HepG2 (cell line): ENCODE results near the gene VRK3. TPM values are rescaled to one million over a fixed set of nuclear protein-coding genes. Genes with fewer than 3 reads are reported as not detected.

ENCODE experiments used
- CSRNP2 ChIP-seq: sonication (generic); formaldehyde crosslinking; conservative IDR thresholded peaks from 2 replicates; pipeline ENCODE4 v1.8.0; 2022; ENCODE audit warnings: low read depth, missing genetic modification reagents
- GTF3A ChIP-seq: sonication (generic); formaldehyde crosslinking; conservative IDR thresholded peaks from 2 replicates; pipeline ENCODE4 v1.4.0; 2020; ENCODE audit warnings: mild to moderate bottlenecking, missing genetic modification reagents
- HNRNPLL ChIP-seq: fragments of 200-400 bp; formaldehyde crosslinking; IDR thresholded peaks from 2 replicates; pipeline ENCODE4 v1.6.1; 2017; ENCODE audit warnings: mild to moderate bottlenecking, low read depth, low read length; ENCODE audit not compliant: poor library complexity, severe bottlenecking
- KLF13 ChIP-seq: sonication (generic); formaldehyde crosslinking; IDR thresholded peaks from 2 replicates; pipeline ENCODE4 v1.4.0; 2020; ENCODE audit warnings: mild to moderate bottlenecking, missing genetic modification reagents
- LRRFIP1 ChIP-seq: sonication (generic); formaldehyde crosslinking; conservative IDR thresholded peaks from 2 replicates; pipeline ENCODE4 v1.4.0; 2020; ENCODE audit warnings: missing genetic modification reagents
- MXD1 ChIP-seq: sonication (generic); formaldehyde crosslinking; IDR thresholded peaks from 2 replicates; pipeline ENCODE4 v1.4.0; 2020; ENCODE audit warnings: mild to moderate bottlenecking, missing genetic modification reagents
- ONECUT2 ChIP-seq: sonication (generic); formaldehyde crosslinking; IDR thresholded peaks from 2 replicates; pipeline ENCODE4 v1.4.0; 2020; ENCODE audit warnings: missing genetic modification reagents
- PRDM4 ChIP-seq: sonication (generic); formaldehyde crosslinking; IDR thresholded peaks from 2 replicates; pipeline ENCODE4 v1.9.0; 2021; ENCODE audit warnings: missing genetic modification reagents, borderline replicate concordance
- RBAK ChIP-seq: sonication (generic); formaldehyde crosslinking; IDR thresholded peaks from 2 replicates; pipeline ENCODE4 v1.5.1; 2020; ENCODE audit warnings: mild to moderate bottlenecking, missing genetic modification reagents
- SIN3A ChIP-seq: IDR thresholded peaks from 2 replicates; pipeline ENCODE4 v1.6.1; 2011; ENCODE audit warnings: low read depth, mild to moderate bottlenecking, control low read depth, low read length, borderline replicate concordance
- SOX13 ChIP-seq, 3 experiments: fragments of 450-650 bp in 1 of 3; sonication (generic) in 1 of 3; formaldehyde crosslinking in 1 of 3; IDR thresholded peaks in 2 of 3; conservative IDR thresholded peaks in 1 of 3; 2 replicates each; pipeline versions ENCODE4 v1.5.0 to v1.6.1; 2016 to 2020; ENCODE audit warnings: antibody characterized with exemption in 1 of 3, mild to moderate bottlenecking in 1 of 3, missing compliant biosample characterization in 1 of 3, missing genetic modification reagents in 1 of 3, moderate library complexity in 1 of 3
- ZBTB2 ChIP-seq: sonication (generic); formaldehyde crosslinking; IDR thresholded peaks from 2 replicates; pipeline ENCODE4 v1.8.0; 2022; ENCODE audit warnings: low read depth, missing genetic modification reagents
- ZNF207 ChIP-seq: fragments of 450-650 bp; IDR thresholded peaks from 2 replicates; pipeline ENCODE4 v1.6.1; 2016; ENCODE audit warnings: antibody characterized with exemption, borderline replicate concordance
- ZNF256 ChIP-seq: sonication (generic); formaldehyde crosslinking; conservative IDR thresholded peaks from 2 replicates; pipeline ENCODE4 v1.4.0; 2020; ENCODE audit warnings: missing genetic modification reagents
- ZNF629 ChIP-seq: sonication (generic); formaldehyde crosslinking; conservative IDR thresholded peaks from 2 replicates; pipeline ENCODE4 v1.5.0; 2020; ENCODE audit warnings: missing genetic modification reagents
- ZNF746 ChIP-seq: sonication (generic); formaldehyde crosslinking; IDR thresholded peaks from 2 replicates; pipeline ENCODE4 v1.8.0; 2022; ENCODE audit warnings: mild to moderate bottlenecking, missing genetic modification reagents
- ZNF878 ChIP-seq: sonication (generic); formaldehyde crosslinking; IDR thresholded peaks from 2 replicates; pipeline ENCODE4 v1.8.1; 2023; ENCODE audit warnings: mild to moderate bottlenecking, missing genetic modification reagents, moderate library complexity
- ZNF891 ChIP-seq: sonication (generic); formaldehyde crosslinking; IDR thresholded peaks from 2 replicates; pipeline ENCODE4 v1.5.0; 2020; ENCODE audit warnings: mild to moderate bottlenecking, missing genetic modification reagents
- polyA plus RNA-seq, 8 experiments: library from polyadenylated mRNA; depleted of rRNA in 3 of 8; stranded (reverse) in 7 of 8; unstranded in 1 of 8; fragments of >200 nt; fragmentation: Illumina TruSeq in 4 of 8; extraction: Trizol in 4 of 8; gene quantifications; 2 replicates each; pipeline versions ENCODE4 v1.2.1 to v1.2.3, GENCODE V29; 2011 to 2016; ENCODE audit warnings: low read depth in 4 of 8, missing spikeins in 1 of 8, mixed read lengths in 1 of 8; ENCODE audit not compliant: insufficient read depth in 1 of 8
- total RNA-seq, 5 experiments: library from RNA; depleted of rRNA; stranded (reverse); fragments of >200 nt; fragmentation: Illumina TruSeq; extraction: Trizol; gene quantifications; 2 replicates each; pipeline ENCODE4 v1.2.3, GENCODE V29; 2016; ENCODE audit warnings: low read depth in 1 of 5
- TF ChIP-seq, protein P1 (sequence below): sonication (generic); formaldehyde crosslinking; IDR thresholded peaks from 2 replicates; pipeline ENCODE4 v1.8.1; 2023; ENCODE audit warnings: missing genetic modification reagents, inconsistent platforms, borderline replicate concordance

The VRK3 gene
- total and polyA plus RNA-seq, 2 of the 13 experiments (the other 11 are each of a cell fraction or from before 2014, with no cell fraction given), result 23.8 to 28.3 TPM

GRCh38 chr19:49987159-49987698 lies 37.9 kb downstream of the VRK3 start (continued):
- peak; percentile 100 for TF ChIP-seq ZNF256 (CRISPR knock-in tag)
- no peak for TF ChIP-seq ZNF207
- TF ChIP-seq MXD1 (CRISPR knock-in tag), result peak; percentile 100
- TF ChIP-seq RBAK, result peak; percentile 94
- TF ChIP-seq GTF3A (CRISPR knock-in tag), result peak; percentile 99
- TF ChIP-seq ZNF629 (CRISPR knock-in tag), result peak; percentile 88
- peak; percentile 100 for TF ChIP-seq ZNF878 (CRISPR knock-in tag)
- peak; percentile 100 for TF ChIP-seq ZNF891 (CRISPR knock-in tag)
- TF ChIP-seq PRDM4, result peak; percentile 99
- peak; percentile 98 for TF ChIP-seq ZNF746
- peak; percentile 100 for TF ChIP-seq SIN3A
- TF ChIP-seq ONECUT2 (CRISPR knock-in tag), result peak; percentile 96
- no peak for TF ChIP-seq HNRNPLL
- TF ChIP-seq, protein P1, sequence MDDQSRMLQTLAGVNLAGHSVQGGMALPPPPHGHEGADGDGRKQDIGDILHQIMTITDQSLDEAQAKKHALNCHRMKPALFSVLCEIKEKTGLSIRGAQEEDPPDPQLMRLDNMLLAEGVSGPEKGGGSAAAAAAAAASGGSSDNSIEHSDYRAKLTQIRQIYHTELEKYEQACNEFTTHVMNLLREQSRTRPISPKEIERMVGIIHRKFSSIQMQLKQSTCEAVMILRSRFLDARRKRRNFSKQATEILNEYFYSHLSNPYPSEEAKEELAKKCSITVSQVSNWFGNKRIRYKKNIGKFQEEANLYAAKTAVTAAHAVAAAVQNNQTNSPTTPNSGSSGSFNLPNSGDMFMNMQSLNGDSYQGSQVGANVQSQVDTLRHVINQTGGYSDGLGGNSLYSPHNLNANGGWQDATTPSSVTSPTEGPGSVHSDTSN, result peak; percentile 99
- peak; percentile 100 for TF ChIP-seq LRRFIP1 (CRISPR knock-in tag)
- TF ChIP-seq ZBTB2, result peak; percentile 97
- no peak for TF ChIP-seq SOX13 (IDR thresholded peaks at IDR 0.05)
- peak in 1 of 2 experiments; percentile 93; a peak in 2 of 4 replicates for TF ChIP-seq SOX13 (CRISPR knock-in tag; conservative IDR thresholded peaks at IDR 0.05 in 1 of 2, IDR thresholded peaks at IDR 0.05 in 1 of 2)
- TF ChIP-seq CSRNP2, result peak; percentile 99
- peak; percentile 100 for TF ChIP-seq KLF13 (CRISPR knock-in tag)
